ENCODE data around the gene CD300LG.
"Not testable (repeated sequence)": the region's sequence is repeated elsewhere in the genome, so short reads cannot be mapped to it uniquely, and the experiment has no call there.

The CD300LG gene

DNA sequence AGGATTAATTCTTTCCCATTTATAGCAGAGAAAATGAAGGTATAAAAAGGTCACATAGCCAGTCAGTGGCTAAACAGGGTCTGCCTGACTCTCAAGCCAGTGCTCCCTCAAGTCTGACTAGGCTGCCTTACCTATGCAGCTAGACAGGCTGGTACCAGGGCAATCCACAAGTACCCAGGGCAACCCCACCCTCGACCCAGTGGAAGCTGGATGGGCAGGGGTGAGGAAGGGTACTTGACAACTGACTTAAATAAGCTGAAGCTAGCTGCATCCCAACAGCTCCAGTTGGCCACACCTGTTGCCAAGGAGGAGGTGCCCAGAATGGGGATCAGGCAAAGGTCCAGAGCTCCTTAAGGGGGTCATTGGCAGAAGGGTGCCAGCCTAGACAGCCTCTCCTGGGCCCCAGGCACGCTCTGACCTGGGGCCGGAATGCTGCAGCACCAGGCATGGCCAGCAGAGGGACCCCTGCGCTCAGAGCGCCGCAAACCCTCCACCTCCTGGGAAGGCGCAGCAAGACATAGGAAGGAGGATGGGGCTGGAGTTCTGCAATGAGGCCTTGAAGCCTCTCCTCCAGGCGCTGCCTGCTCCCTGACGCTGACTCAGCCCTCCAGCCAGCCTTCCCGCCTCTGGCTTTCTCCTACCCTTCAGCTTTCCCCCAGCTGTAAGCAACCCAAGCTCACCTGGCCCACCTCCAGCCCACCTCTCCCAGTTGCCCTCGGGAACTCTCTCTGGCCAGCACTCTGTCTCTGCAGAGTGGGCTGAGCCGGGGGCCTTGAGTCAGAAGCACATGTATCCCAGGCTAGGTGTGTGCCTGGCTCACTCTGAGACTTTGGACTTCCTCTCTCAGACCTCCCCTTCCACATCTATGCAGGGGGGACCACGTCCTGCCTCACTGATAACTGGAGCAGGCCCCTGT is 31.5 kb downstream of the CD300LG start:
- DNase-seq (ENCODE audit: low read depth in 2 of 2) = peak; percentile 24 to 47

- no peak for DNase-seq (ENCODE audit: low read depth in 2 of 2)
Observed at GRCh38 chr17:43879723-43880419, 32.9 kb downstream of the CD300LG start.

GRCh38 chr17:43880420-43880991 is 33.5 kb downstream of the CD300LG start:
- peak in 1 of 2 donors; percentile 31 for DNase-seq (ENCODE audit: low read depth in 2 of 2)

DNA sequence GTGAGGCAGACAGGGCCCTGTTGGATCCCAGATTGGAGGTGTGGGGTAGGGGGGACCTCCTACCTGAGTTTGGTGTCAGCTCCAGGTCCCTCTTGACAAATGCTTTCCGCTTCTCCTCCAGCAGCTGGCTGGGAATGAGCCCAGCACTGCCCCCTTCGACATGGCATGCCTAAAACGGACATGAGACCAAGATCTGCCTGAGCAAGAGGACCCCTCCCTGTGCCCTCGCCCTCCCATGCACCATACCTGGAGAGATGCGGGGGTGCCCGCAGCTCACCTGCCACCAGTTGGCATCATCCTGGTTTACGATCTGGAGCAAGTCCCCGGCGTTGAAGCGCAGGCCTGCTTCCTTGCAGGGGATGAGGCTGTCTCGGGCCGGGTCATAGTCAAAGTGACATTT is 34.2 kb downstream of the CD300LG start:
- no peak for DNase-seq (ENCODE audit: low read depth in 2 of 2)

DNA sequence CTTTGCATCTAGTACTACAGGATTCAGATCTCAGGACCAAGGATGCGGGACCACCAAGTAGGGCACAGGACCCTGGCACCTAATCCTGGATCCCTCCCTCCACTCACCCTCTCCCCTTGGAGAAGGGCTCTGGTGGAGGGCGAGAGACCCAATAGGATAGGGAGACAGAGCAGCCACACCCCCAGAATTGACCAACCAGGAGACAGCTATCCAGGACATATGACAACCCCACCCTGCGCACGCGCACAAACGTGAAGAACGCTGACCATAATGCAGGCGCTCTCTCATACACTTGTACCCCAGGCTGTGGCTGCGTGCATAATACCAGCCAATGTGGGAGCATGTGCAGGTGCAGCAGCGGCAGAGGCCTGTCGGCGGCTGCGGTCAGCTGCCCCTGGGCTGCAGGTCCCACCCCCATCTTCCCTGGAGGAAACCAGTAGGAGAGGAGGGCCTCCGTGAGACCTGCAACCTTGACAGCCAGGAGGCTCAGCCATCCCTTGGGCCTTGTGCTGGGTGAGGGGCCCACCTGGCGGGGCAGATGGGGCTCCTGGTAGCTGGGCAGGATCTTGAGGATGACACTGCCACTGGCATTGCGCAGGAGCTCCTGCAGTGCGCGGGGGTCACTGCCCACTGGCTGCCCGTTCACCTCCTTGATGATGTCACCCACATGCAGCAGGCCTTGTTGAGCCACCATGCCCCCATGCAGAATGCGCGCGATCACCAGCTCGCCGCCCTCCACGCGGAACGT is 35.0 kb downstream of the CD300LG start:
- no peak for DNase-seq (ENCODE audit: low read depth in 2 of 2)

DNA sequence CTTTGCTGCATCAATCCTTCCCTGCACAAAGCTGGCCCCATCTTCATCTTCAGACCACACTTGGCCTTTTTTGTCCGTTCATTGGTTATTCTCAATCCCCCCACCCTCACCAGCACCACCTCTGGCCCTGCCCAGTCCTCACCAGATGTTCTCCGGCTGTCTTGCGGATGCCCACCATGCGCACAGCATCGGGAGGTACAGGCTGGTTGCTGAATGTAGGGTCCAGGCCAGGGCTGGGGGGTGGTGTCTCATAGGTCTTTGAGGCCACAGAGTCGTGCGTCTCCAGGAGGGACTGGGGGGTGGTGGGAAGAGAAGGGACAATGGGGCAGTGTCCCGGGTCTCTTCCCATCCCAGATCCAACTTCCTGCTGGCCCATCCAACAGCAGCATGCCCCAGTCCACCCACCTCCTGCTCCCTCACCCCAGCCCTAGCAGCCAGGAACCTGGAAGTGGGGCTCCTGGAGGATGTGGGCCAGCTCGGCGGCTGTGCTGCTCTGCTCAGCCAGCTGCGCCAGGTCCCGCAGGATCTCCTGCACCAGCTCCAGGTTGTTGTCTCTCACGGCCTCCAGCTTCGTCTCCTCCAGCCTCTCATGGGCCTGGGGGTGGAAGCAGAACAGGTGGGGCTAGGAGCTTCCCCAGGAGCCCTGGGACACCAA is 35.9 kb downstream of the CD300LG start:
- no peak for DNase-seq (ENCODE audit: low read depth in 2 of 2)

GRCh38 chr17:43888548-43888947 is 41.6 kb downstream of the CD300LG start:
- no peak for DNase-seq (ENCODE audit: low read depth in 2 of 2)

- no peak for DNase-seq (ENCODE audit: low read depth in 2 of 2)
Observed at GRCh38 chr17:43890240-43890639, 43.3 kb downstream of the CD300LG start.

DNA sequence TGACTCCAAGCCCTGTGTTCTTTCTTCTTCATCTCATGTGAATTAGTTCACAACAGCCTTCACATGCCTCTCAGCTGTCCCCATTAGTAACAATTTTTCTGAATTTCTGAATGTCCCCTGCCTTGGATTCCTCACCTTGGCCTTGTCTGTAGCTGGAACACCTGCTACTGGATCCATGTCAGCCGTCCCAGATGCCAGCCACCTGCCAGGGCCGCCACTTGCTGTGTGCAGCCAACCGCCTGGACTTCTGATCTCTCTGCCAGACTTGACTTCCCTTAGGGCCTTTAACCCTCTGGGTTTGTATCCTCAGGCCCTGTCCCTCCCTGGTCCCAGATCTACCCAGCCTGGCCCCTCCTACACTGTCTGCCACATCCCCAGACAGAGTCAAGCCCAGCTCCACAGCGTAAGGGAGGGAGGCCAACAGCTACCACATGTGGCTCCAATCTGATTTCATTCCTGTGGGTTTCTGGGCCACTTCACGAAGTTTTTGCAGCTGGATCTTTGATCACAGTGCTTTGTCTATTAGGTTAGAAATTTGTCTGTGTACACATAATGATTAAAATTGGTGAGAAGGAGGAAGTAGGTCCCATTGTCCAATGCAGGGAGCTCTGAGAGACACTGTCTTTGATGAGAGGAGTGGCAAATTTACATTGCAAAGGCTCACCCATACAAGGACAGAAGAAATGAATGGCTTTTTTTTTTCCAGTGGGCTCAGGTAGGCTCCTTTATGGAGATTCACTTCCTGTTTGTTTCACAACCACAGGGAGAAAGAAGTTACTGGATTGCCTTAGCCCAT is 45.1 kb downstream of the CD300LG start:
- no peak for DNase-seq (ENCODE audit: low read depth in 2 of 2)

DNA sequence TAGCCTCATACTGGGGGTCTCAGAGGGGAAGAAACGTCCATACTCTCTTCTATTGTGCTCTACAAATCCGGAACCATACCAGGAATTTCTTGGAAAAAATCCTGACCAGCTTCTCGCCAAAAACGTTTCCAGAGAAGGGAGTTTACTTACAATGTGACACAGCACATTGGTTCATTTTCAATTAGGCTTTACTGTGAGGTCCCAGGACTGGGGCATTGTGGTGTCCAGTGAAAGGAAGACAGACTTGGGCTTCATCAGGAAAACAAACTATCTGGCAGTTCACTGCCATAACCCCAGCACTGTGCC is 45.6 kb downstream of the CD300LG start:
- no peak for DNase-seq (ENCODE audit: low read depth in 2 of 2)

DNA sequence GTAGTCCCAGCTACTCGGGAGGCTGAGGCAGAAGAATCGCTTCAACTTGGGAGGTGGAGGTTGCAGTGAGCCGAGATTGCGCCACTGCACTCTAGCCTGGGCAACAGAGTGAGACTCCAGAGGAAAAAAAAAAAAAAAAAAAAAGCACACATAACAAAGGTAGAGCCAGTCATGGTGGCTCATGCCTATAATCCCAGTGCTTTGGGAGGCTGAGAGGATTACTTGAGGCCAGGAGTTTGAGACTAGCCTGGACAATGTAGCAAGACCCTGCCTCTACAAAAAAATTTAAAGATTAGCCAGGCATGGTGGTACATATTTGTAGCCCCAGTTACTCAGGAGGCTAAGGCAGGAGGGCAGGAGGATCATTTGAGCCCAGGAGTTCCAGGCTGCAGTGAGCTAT is 47.5 kb downstream of the CD300LG start:
- DNase-seq (ENCODE audit: low read depth in 2 of 2) = not testable (repeated sequence)

- DNase-seq (ENCODE audit: low read depth in 2 of 2) = no peak
Observed at GRCh38 chr17:43897831-43898230, 50.9 kb downstream of the CD300LG start.

DNA sequence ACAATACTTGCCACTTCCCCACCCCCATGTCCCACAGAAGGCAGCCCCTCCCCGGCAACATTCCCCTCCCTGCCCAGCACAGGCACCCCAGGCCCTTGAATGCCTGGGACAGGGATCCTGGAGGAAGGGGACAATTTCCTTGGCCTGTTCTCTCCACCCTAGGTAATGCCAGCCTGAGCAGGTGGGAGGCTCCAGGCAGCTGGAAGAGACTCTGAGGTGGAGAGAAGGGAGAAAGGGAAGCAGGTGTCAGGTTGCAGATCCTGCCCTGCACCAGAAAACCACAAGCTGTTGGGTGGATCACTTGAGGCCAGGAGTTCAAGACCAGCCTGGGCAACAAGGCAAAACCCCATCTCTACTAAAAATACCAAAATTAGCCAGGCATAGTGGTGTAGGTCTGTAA is 51.5 kb downstream of the CD300LG start:
- no peak for DNase-seq (ENCODE audit: low read depth in 2 of 2)

- peak; percentile 73 to 84 for DNase-seq (ENCODE audit: low read depth in 2 of 2)
Observed at GRCh38 chr17:43900183-43900857, 53.3 kb downstream of the CD300LG start.

DNA sequence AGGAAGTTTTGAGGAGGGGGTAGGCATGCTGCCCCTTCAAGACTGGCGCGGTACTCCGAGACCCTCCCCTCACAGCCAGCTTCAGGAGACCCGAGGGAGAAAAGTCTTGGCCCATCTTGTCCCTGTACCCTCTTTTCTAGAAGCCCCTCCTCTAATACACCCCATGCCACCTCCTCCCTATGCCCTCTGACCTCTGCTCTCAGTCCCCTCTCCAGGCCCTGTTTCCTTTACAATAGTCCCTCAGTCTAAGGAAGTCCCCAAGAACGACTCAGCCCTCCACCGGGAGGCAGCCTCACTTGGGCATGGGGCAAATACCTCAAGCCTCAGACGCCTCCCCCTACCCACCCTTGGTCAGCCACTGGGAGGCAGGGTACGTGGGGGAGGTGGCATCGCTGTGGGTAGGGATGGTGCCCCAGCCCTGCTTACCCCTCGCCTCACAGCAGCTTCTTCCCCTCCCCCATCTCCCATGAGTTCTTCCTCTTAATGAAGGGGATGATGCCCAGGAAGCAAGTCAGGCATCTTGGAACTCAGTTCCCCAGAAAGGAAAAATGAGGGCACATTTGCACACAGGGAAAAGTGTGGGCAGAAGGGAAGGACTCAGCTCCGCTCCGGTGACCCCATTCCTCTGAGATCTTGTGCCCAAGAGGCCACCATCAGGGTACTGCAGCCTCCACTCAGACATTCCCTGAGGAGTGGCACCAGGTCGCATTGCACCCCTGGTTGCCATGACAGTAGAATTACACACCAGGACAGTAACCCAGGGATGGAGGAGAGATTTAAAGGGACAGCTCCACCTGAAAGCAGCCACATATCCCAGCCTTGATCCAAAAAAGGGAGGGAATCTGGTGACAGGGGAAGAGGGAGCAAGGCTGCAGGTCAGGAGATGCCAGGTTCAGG is 54.1 kb downstream of the CD300LG start:
- no peak for DNase-seq (ENCODE audit: low read depth in 2 of 2)

DNA sequence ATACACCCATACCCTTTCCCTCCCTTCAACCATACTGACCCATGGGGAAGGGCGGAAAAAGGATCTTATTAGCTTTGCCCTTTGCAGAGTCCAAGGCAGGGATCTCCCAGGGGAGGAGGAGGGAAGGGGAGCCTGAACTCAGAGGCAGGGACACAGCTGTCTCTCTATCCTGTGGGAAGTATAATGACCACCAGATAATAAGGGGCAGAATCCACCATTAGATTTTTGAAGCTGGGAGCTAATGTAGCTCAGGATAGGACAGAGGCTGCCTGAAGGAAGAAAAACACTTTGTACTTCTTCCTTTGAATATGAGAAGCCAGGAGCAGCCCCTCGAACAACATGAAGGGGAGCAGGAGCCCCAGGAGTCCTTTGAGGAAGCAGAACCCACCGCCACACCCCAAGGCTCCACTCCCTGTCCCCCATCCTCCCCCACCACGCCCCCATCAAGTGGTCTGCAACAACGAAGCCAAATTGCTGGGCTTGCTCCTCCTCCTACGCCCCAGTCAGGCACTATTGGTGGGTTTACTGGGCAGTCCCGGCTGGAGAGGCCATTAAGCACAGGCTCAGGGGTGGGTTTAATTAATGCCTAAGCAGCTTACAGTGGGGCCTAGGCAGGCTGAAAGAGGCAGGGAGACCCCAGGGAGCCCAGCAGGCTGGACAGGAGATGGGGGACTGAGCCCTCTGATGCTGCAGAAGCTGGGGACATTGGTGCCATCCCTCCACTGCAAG is 55.0 kb downstream of the CD300LG start:
- DNase-seq (ENCODE audit: low read depth in 2 of 2) = no peak

DNA sequence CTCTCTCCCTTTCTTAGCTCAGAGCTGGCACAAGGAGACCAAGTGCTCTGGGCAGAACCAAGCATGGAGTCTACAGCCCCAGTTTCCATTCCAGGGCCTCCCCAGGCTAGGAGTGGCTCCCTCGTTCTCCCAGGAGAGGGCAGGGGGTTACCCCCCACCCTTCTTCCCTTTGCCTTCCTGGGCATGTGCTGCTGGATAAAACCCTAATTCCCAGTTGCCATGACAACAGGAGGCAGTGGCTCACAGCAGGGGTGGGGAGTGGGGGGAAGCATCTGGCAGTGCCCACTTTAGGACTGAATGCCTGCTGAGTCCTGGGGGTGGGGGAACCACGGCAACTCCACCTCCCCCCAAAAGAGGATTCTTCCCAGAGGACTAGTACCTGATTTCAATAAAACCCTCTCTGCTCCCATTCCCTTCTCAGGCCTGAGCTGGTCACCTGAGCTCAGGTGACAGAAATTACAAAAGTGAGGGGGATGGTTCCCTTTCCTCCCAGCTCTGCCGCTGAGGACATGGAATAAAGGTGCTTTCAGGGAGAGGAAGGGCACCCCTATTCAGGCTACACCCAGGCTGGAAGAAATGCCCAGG is 58.5 kb downstream of the CD300LG start:
- DNase-seq (ENCODE audit: low read depth in 2 of 2) = no peak
